Activated naive CD8-positive, alpha-beta T cell treated with anti-CD3 and anti-CD28 coated beads, Interleukin-2, amount 50 U/mL, for 16 hours (primary cell): Measurements from ENCODE around the gene AKIP1.

Experiments used
- DNase-seq: peaks from one replicate; pipeline ENCODE4 v3.0.0-alpha.2; 2020; ENCODE audit warnings: low read depth, low spot score

The AKIP1 gene

GRCh38 chr11:8959546-8960166, 48.7 kb downstream of the AKIP1 start:
- DNase-seq: no peak

DNA sequence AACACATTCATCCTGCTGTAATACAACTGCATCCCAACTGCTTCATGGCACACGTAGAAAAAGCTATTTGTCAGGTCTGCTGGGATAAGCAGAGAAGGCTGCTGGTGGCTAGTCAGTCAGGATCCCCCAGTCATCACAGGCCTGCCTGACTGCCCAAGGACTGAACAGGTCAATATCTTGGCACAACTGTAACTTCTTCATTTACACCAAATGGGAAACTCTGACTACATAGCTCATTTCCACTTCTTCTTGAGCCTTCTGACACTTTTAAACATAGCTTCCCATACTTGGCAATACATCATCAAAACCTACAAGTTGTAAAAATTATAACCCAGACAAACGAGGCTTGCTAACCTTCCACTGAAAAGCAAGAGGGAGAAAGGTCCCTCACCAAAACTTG, 50.4 kb downstream of the AKIP1 start:
- DNase-seq: no peak

DNA sequence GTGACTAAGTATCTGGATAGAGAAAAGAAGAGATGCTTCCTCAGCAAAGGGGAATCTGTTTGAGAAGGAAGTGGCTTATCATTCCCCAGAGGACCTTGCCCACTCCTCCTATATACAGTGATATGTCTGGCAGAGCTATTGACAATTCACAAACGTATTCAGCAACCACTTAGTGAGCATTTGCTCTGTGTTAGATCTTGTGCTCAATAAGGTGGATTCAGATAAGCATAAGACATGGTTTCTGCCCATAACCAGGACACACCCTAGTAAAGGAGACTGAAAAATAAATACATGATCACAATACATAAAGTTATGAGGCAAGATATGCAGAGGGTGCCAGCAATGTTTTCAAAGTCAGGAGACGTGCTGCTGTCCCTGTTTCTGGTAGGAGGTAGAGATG, 51.9 kb downstream of the AKIP1 start:
- no peak for DNase-seq

DNA sequence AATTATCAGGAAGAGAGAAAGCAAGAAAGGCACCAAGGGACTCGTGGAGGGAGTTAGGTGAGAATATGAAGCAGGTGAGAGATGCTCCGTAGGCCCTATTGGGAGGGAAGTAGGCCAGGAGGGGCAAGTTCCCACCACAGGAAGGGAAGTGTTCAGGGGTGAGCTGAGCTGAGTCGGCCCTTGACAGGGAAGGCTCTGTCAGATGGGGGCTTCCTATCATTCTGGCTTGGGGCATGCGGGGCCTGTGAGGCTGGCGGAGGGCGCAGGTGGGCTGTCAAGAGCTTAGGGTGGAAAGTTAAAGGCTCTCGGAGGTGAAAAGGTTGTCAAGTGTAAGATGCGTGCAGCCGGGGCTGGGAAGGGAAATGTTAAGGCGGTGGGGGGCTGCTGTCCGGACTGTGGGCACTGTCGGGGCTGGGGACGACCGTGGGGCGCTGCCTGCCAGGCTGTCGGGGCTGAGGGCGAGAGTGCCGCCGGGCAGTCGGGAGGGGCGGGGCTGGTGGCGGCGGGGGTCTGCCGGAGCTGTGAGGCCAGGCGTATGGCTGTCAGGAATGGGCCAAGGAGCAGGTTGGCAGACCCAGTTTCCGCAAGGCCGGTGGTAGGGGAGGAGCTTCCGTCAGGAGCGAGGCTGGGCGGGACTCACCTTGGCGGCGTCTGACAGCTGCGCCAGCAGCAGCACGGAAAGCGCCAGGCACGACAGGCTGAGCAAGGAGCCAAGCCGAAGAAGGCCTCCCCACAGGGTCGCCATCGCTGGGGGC, 52.8 kb downstream of the AKIP1 start:
- DNase-seq: peak; percentile 49

DNA sequence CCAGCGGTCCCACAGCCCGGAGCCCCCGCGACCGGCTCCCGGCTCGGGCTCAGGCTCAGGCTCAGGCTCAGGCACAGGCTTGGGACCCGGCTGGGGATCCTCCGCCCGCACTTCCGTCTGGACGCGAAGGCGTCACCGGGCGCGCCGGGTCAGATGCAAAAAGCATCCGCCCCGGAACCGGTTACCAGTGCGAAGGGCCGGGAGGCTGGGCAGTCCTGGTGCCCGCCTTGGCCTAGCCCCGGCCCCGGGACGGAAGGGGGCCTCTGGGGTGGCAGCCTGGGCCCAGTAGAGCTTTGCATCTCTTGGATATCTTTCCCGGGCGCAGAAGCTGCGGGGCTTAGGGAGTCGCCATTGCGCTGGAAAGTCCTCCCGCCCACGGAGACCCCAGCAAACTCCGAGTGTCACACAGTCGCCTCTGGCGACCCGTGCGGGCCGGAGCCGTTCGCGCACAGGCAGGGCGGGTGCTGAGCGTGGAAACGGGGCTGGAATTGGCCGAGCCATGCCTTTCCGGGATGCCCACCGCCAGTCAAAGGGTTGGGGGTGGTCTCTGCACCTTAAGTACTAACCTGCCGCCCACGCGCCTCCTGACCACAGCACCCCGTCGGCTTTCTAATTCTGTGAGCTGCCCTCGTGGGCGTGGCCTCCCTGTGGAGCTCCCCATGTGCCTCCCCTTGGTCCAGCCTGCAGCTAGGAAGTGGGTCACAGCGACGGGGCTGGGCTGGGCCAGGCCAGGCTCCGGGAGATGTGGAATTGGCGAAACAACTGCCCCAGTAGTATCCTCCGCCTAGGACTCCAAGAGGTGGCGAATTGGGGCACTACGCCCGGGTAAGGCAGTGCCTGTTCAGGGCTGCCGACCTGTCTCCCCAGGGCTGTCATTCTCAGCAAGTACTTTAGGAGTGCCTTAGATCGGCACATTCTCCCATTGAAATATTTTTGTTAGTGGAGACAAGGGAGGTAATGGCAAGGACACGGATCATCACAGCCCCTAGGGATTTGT, 53.6 kb downstream of the AKIP1 start, which contains the start of gene TMEM9B:
Gene TMEM9B (minus strand): TSS at position 119 of the 997 bp plus-strand sequence. CDS start 129 bp downstream, outside the sequence.
- DNase-seq: peak; percentile 56

DNA sequence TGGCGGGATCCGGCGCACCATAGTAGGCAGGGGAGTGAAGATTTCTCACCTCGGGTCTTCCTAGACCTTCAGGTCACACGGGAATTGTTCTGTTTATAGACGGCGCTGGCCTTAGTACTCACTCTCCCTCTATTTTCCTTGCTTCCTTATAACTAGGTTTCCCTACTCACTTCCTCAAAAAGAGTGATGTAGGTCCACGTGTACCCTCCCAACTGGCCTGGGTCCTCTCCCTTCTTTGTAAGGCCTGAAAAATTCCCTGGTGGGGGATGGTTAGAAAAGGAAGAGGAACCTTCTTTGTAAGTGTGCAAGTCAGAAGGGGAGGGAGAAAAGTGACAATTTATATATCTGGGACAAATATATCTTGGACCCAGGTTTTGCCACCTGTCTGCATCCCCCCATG, 56.2 kb downstream of the AKIP1 start:
- no peak for DNase-seq
